ENCODE data around the gene NKPD1.
"Not testable (repeated sequence)": the region's sequence is repeated elsewhere in the genome, so short reads cannot be mapped to it uniquely, and the experiment has no call there.

The NKPD1 gene

GRCh38 chr19:45119582-45119981, 41.2 kb downstream of the NKPD1 start:
- H3K36me3 ChIP-seq (ENCODE audit: insufficient read depth, low read depth, low read length): no peaks in the 10 kb centered on the region
- H3K4me1 ChIP-seq (ENCODE audit: insufficient read depth, low read length): no peaks in the 10 kb centered on the region; the same call in 1 of the 2 replicates
- no peak overlapping the region for H3K27ac ChIP-seq (ENCODE audit: low read length)
- no peak overlapping the region for H3K4me3 ChIP-seq (ENCODE audit: low read length)
- H3K9me3 ChIP-seq (ENCODE audit: insufficient read depth, low read depth, low read length): no peaks in the 10 kb centered on the region
- H3K27me3 ChIP-seq (ENCODE audit: insufficient read depth, low read length): no peaks in the 10 kb centered on the region
- no peak overlapping the region for H3K9ac ChIP-seq (ENCODE audit: low read depth, low read length)

DNA sequence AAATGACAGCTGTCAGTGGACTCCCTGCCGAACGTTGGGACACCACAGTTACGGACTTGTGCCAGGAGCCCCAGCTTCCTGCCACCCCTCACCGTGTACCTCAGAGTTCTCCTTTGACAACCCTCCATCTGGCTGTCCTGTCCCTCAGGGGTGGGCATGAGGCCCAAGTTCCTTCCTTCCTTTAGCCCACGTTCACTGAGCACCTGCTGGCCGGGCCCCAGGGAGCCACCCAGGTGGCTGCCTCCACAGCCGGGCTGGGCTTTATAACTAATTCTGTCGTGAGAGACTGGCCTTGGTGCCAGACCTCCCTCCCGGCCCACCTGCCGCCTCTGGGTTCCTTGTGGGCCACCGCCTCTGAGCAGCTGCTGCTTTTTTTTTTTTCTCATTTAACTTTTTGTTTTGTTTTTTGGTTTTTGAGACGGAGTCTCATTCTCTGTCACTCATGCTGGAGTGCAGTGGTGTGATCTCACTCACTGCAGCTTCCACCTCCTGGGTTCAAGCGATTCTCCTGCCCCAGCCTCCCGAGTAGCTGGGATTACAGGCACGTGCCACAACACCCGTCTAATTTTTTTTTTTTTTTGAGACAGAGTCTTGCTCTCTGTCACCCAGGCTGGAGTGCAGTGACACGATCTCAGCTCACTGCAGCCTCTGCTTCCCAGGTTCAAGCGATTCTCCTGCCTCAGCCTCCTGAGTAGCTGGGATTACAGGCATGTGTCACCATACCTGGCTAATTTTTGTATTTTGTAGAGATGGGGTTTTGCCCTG, 42.0 kb downstream of the NKPD1 start:
- H3K9ac ChIP-seq (ENCODE audit: low read depth, low read length); H3K36me3 ChIP-seq (ENCODE audit: insufficient read depth, low read depth, low read length): not testable (repeated sequence)

GRCh38 chr19:45118106-45118505, 42.7 kb downstream of the NKPD1 start:
- no peaks in the 10 kb centered on the region for H3K27me3 ChIP-seq (ENCODE audit: insufficient read depth, low read length)
- H3K9me3 ChIP-seq (ENCODE audit: insufficient read depth, low read depth, low read length): no peaks in the 10 kb centered on the region
- no peak overlapping the region for H3K27ac ChIP-seq (ENCODE audit: low read length)
- no peak overlapping the region for H3K9ac ChIP-seq (ENCODE audit: low read depth, low read length)
- H3K36me3 ChIP-seq (ENCODE audit: insufficient read depth, low read depth, low read length): no peaks in the 10 kb centered on the region
- H3K4me3 ChIP-seq (ENCODE audit: low read length): no peak overlapping the region
- no peaks in the 10 kb centered on the region; the same call in 1 of the 2 replicates for H3K4me1 ChIP-seq (ENCODE audit: insufficient read depth, low read length)

More for the DNA sequence above, 42.0 kb downstream of the NKPD1 start:
- H3K4me1 ChIP-seq (ENCODE audit: insufficient read depth, low read length); H3K4me3 ChIP-seq (ENCODE audit: low read length); H3K27ac ChIP-seq (ENCODE audit: low read length); H3K27me3 ChIP-seq (ENCODE audit: insufficient read depth, low read length); H3K9me3 ChIP-seq (ENCODE audit: insufficient read depth, low read depth, low read length): not testable (repeated sequence)

GRCh38 chr19:45117671-45118070, 43.1 kb downstream of the NKPD1 start:
- Histone ChIP-seq H3K27ac (ENCODE audit: low read length) (no peak overlapping the region), H3K4me1 (ENCODE audit: insufficient read depth, low read length) (no peaks in the 10 kb centered on the region), H3K36me3 (ENCODE audit: insufficient read depth, low read depth, low read length) (no peaks in the 10 kb centered on the region), H3K4me3 (ENCODE audit: low read length) (no peak overlapping the region), H3K9me3 (ENCODE audit: insufficient read depth, low read depth, low read length) (no peaks in the 10 kb centered on the region), H3K9ac (ENCODE audit: low read depth, low read length) (no peak overlapping the region; the same call in 1 of the 2 replicates), H3K27me3 (ENCODE audit: insufficient read depth, low read length) (no peaks in the 10 kb centered on the region)

DNA sequence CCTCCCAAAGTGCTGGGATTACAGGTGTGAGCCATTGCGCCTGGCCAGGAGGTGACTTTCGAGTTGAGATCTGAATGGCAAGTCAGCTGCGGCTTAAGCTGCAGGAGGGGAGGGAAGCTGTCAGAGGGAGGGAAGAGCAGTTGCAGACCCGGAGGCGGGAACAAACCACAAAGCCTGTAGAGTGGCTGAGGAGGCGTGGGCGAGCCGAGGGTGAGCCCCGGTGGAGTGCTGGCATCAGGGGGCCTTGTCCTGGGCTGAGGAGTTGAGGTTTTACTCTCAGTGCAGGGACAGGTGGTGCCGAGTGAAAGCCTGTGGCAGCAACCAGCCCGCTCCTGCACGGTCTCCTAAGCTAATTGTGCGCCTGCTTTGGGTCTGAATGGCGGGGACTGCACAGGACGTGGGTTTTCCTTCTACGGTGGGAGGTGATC, 43.6 kb downstream of the NKPD1 start:
- Histone ChIP-seq H3K4me1 (ENCODE audit: insufficient read depth, low read length) (no peaks in the 10 kb centered on the region), H3K9ac (ENCODE audit: low read depth, low read length) (no peak overlapping the region; the same call in 1 of the 2 replicates), H3K9me3 (ENCODE audit: insufficient read depth, low read depth, low read length) (no peaks in the 10 kb centered on the region), H3K36me3 (ENCODE audit: insufficient read depth, low read depth, low read length) (no peaks in the 10 kb centered on the region), H3K4me3 (ENCODE audit: low read length) (no peak overlapping the region), H3K27me3 (ENCODE audit: insufficient read depth, low read length) (no peaks in the 10 kb centered on the region), H3K27ac (ENCODE audit: low read length) (no peak overlapping the region)

DNA sequence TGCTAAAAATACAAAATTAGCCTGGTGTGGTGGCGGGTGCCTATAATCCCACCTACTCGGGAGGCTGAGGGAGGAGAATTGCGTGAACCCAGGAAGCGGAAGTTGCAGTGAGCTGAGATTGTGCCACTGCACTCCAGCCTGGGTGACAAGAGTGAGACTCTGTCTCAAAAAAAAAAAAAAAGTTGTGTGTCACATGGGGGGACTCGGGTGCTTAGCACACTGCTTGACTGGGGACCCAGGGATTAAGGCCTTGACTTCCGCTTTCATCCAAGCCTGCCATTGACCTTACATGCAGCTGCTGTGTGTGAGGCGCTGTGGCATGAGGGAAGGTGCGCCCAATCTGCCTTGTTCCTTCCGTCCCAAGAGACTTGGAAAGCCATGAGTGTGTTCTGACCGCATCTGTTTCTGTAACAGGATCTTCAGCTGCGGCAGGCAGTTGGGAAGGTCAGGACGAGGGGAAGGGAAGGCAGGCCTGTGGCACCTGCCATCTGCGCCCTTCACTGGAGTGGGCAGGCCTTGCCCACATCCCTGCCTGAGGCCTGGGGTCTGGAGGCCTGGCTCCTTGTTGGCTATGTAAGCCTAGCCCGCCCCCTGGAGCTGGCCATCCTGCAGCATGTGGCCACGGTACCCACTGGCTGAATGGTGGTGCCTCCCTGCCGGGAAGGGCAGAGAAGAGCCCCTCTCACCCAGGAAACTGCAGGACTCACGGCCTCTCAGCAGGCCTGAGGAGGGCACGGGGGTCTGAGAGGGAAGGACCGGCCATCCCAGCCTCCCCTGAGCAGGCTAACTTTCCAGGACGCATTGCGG, 44.8 kb downstream of the NKPD1 start:
- Histone ChIP-seq H3K36me3 (ENCODE audit: insufficient read depth, low read depth, low read length) (no peaks in the 10 kb centered on the region), H3K27ac (ENCODE audit: low read length) (no peak overlapping the region), H3K9ac (ENCODE audit: low read depth, low read length) (no peak overlapping the region), H3K9me3 (ENCODE audit: insufficient read depth, low read depth, low read length) (no peaks in the 10 kb centered on the region), H3K27me3 (ENCODE audit: insufficient read depth, low read length) (no peaks in the 10 kb centered on the region), H3K4me1 (ENCODE audit: insufficient read depth, low read length) (no peaks in the 10 kb centered on the region), H3K4me3 (ENCODE audit: low read length) (no peak overlapping the region)

DNA sequence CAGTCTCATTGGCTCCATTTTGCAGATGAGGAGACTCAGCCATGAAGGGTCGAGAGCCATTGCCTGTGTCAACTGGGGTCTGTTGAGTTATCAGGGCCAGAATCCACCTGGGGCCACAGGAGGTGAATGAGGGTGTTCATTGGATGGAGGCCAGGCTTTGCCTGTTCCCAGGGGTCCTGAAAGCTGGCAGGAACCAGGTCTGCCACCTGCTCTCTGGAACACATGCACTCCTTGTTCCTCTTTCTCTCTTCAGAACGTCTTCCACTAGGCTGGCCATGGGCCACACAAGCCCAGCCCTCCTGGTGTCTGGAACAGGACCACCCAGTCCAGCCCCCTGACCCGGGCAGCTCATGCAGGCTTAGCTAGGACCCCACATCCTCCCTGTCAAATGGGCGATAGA, 46.7 kb downstream of the NKPD1 start:
- Histone ChIP-seq H3K9me3 (ENCODE audit: insufficient read depth, low read depth, low read length) (no peaks in the 10 kb centered on the region), H3K36me3 (ENCODE audit: insufficient read depth, low read depth, low read length) (no peaks in the 10 kb centered on the region), H3K27ac (ENCODE audit: low read length) (no peak overlapping the region), H3K4me1 (ENCODE audit: insufficient read depth, low read length) (no peaks in the 10 kb centered on the region), H3K4me3 (ENCODE audit: low read length) (no peak overlapping the region), H3K9ac (ENCODE audit: low read depth, low read length) (no peak overlapping the region), H3K27me3 (ENCODE audit: insufficient read depth, low read length) (no peaks in the 10 kb centered on the region)

DNA sequence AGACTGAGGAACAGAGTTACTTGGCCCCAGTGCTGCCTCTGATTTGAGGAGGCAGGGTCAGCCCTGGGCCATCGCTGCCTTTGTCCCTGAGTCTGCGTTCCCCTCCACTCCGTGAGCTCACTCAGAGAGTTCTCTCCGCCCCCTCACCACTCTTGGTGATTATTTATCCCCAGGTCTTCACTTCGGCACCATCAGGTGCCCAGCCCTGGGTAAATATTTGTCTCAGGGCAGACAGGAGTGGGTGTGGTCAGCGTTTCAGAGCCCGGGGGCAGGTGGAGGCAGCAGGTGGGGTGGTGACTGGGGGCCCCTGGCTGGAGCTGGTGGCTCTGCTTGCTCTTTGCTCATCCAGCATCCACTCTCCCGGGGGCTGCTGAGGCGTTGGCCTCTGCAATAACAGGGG, 47.2 kb downstream of the NKPD1 start:
- H3K9me3 ChIP-seq (ENCODE audit: insufficient read depth, low read depth, low read length): no peaks in the 10 kb centered on the region
- H3K36me3 ChIP-seq (ENCODE audit: insufficient read depth, low read depth, low read length): no peaks in the 10 kb centered on the region
- H3K27ac ChIP-seq (ENCODE audit: low read length): no peak overlapping the region
- H3K4me3 ChIP-seq (ENCODE audit: low read length): no peak overlapping the region
- no peaks in the 10 kb centered on the region for H3K27me3 ChIP-seq (ENCODE audit: insufficient read depth, low read length)
- no peaks in the 10 kb centered on the region for H3K4me1 ChIP-seq (ENCODE audit: insufficient read depth, low read length)
- H3K9ac ChIP-seq (ENCODE audit: low read depth, low read length): no peak overlapping the region

- Histone ChIP-seq H3K27ac (ENCODE audit: low read length) (no peak overlapping the region), H3K9ac (ENCODE audit: low read depth, low read length) (no peak overlapping the region), H3K4me3 (ENCODE audit: low read length) (no peak overlapping the region), H3K27me3 (ENCODE audit: insufficient read depth, low read length) (no peaks in the 10 kb centered on the region), H3K9me3 (ENCODE audit: insufficient read depth, low read depth, low read length) (no peaks in the 10 kb centered on the region), H3K36me3 (ENCODE audit: insufficient read depth, low read depth, low read length) (no peaks in the 10 kb centered on the region), H3K4me1 (ENCODE audit: insufficient read depth, low read length) (no peaks in the 10 kb centered on the region)
Measured at GRCh38 chr19:45112111-45112827, 48.5 kb downstream of the NKPD1 start.

Data from iPS-20b (cell line).